Metanephros (tissue), 2 donors: ENCODE measurements around the gene TMIGD3. TPM values are rescaled to one million over a fixed set of nuclear protein-coding genes. Genes with fewer than 3 reads are reported as not detected.

Experiments used
- small RNA-seq: library from RNA; depleted of rRNA; stranded (forward); fragments of <200 nt; gene quantifications from one replicate; pipeline ENCODE3, GENCODE V24; 2014; ENCODE audit warnings: low replicate concordance
- total RNA-seq: library from RNA; depleted of rRNA; stranded (reverse); fragments of >200 nt; gene quantifications from one replicate; pipeline ENCODE4 v1.2.3, GENCODE V29; 2014

The TMIGD3 gene
- total RNA-seq = 0.47 TPM

DNA sequence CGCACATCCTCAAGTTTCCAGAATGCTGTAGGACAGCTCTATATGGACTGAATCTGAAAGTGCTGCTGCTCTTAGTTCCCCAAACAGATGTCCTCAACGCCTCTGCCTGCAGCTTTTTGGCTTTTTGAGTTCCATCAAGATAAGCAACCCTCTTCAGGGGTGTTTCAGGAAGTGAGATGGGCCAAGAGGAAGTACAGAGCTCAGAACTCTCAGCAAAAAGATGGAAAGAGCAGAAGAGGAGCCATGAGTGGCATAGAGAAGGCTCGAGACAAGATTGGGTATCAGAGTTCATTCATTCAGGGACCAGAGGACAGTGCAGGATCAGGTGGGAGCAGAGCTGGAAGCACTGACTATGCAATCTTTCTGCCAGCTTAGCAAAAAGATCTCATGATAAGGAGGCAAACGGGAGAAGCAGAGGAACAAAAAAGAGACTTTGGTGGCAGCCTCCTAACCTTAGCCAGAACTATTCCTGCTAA is at the start of gene TMIGD3, which contains the start of gene ADORA3:
Gene TMIGD3, minus strand, starts transcription at position 49 of the 476 bp plus-strand sequence. CDS start 279 bp downstream, outside the sequence.
Gene ADORA3, minus strand, starts transcription at position 49 of the 476 bp plus-strand sequence. CDS start 279 bp downstream, outside the sequence.

DNA sequence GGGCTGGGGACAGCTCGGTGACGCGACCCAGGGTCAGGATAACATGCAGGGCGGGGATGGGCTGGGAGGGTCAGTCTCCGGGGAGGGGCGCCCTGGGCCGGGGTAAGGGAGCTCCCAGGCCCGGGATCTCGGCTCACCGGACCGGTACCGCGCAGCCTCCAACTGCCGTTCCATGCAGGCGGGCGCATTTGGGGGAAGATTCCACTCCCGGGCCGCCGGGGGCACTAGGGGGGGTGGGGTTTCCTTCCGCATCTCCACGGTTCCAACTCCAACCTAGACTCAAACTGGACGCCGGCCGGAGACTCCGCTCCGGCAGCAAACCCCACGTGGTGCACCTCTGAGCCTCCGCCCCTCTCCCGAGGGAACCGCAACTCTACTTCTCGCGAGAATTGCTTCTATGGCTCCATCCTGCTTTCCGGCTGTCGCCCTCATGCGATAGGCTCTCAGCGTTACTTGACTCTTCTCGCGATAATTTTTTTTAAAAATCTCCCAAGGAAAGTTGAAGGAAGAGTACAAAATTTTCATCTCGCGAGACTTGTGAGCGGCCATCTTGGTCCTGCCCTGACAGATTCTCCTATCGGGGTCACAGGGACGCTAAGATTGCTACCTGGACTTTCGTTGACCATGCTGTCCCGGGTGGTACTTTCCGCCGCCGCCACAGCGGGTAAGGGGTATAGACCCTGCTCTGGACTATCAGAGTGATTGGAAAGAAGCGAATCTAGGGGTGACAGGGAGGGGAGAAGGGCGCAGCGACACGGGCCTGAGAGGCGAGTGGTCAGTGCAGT is 54.3 kb downstream of the TMIGD3 start, which contains the start of the genes ATP5PB and WDR77:
Gene ATP5PB, plus strand, starts transcription at position 547 of the 785 bp plus-strand sequence. Its CDS starts 78 bp downstream, at position 625.
Gene WDR77, minus strand, starts transcription at position 339 of the 785 bp plus-strand sequence. Its CDS starts 87 bp downstream, at position 252.

Small RNA genes within 50 kb of the gene (small RNA-seq; reads per million reads assigned to genes)
- gene RF00019 (not detected), gene RNU6-792P (not detected)

Other genes starting within 250 kb of the TMIGD3 start
- gene CHIA, start 212.8 kb downstream of the TMIGD3 start, total RNA-seq = not detected
- gene OVGP1, start 75.9 kb downstream of the TMIGD3 start, total RNA-seq = 2.0 TPM
- 24.2 TPM for gene WDR77, start 54.4 kb downstream of the TMIGD3 start, total RNA-seq
- 262 TPM for gene ATP5PB, start 54.2 kb downstream of the TMIGD3 start, total RNA-seq
- 2.9 TPM for gene C1orf162, start 29.6 kb downstream of the TMIGD3 start, total RNA-seq
- 0.88 TPM for gene ADORA3, start within 50 bp of the TMIGD3 start, total RNA-seq
- gene RAP1A, start 116.2 kb upstream of the TMIGD3 start, total RNA-seq = 27.1 TPM
- gene INKA2, start 235.8 kb upstream of the TMIGD3 start, total RNA-seq = 10.5 TPM